Osteocyte (in vitro differentiated cells): ENCODE measurements around the gene CEMIP. TPM values are rescaled to one million over a fixed set of nuclear protein-coding genes. Genes with fewer than 3 reads are reported as not detected.

Source experiments
- DNase-seq: peaks from one replicate; pipeline ENCODE4 v3.0.0; 2021; ENCODE audit warnings: mixed read lengths; ENCODE audit not compliant: unreplicated experiment; ENCODE audit errors: extremely low spot score
- H3K27ac Mint-ChIP-seq: one replicate; pipeline ENCODE4 v1.8.0; 2021; ENCODE audit warnings: mild to moderate bottlenecking, mixed read lengths; ENCODE audit not compliant: unreplicated experiment
- H3K27me3 Mint-ChIP-seq: one replicate; pipeline ENCODE4 v1.8.0; 2021; ENCODE audit warnings: mixed read lengths; ENCODE audit not compliant: unreplicated experiment
- H3K36me3 Mint-ChIP-seq: one replicate; pipeline ENCODE4 v1.8.0; 2021; ENCODE audit warnings: mixed read lengths; ENCODE audit not compliant: unreplicated experiment
- H3K4me1 Mint-ChIP-seq: one replicate; pipeline ENCODE4 v1.8.0; 2021; ENCODE audit warnings: mixed read lengths; ENCODE audit not compliant: unreplicated experiment
- H3K4me3 Mint-ChIP-seq: one replicate; pipeline ENCODE4 v1.8.0; 2021; ENCODE audit warnings: mild to moderate bottlenecking, moderate library complexity, mixed read lengths; ENCODE audit not compliant: unreplicated experiment
- H3K9me3 Mint-ChIP-seq: one replicate; pipeline ENCODE4 v1.8.0; 2021; ENCODE audit warnings: mixed read lengths; ENCODE audit not compliant: unreplicated experiment
- CTCF ChIP-seq: fragments of 200-600 bp; sonication (generic); IDR thresholded peaks from 2 replicates; pipeline ENCODE4 v1.5.0; 2021; ENCODE audit warnings: antibody characterized with exemption, mild to moderate bottlenecking, moderate library complexity
- total RNA-seq: library from RNA; stranded (reverse); gene quantifications from 2 replicates; pipeline ENCODE4 v1.2.1, GENCODE V29; 2021

The CEMIP gene
- total RNA-seq, 1 donor from 2014 or later: 445 TPM

DNA sequence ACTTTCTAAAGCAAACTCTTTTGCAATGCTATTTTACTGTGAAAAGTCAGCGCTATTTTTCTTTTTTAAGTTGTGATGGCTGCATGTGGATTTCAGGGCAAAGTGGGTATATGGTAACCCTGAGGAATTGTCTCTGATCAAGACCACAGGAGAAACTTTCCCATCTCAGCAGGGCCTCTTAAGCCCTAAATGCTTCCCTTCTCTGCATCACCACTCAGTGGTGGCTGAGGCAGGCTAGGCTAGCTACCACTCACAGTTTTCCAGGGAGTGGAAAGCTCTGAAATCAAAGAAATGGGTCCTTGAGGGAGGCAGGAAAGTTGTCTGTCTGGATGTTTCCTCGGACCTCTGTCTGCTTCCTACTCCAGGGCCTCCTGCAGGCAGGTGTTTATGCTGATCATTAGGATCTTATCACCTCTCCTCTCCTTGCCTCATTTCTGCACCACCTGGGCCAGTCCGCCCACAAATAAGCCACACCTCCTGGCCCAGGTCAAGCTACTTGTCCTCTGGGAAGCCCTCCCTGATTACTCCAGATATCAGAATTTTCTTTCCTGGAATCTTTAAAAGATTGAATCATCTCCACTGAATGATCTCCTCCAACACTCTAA is 37.0 kb downstream of the CEMIP start:
- Mint-ChIP-seq H3K27ac (peak overlapping the region; percentile 27), H3K4me1 (peaks cover 17% of the 10 kb centered on the region), H3K36me3 (peaks cover 77% of the 10 kb centered on the region), H3K27me3 (no peaks in the 10 kb centered on the region), H3K4me3 (no peak overlapping the region), H3K9me3 (no peaks in the 10 kb centered on the region)
- DNase-seq: no peak
- no peak for TF ChIP-seq CTCF

DNA sequence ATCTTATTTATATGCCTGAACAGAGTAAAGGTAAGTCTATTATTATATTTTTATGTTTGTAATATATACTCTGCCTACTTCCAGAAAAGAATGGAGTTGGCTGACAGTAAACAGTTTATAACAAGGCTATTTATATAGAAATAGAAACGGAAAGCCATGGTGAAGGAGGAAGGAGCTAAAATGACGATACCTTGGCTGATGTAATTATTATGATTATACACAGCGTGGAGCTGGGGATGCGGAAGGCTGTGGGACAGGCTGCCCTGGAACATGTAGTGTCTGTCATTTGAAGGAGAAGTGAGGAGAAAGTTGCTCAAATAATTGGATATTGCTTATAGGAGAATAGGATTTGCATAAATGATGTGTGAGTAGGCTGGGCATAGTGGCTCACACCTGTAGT is 37.8 kb downstream of the CEMIP start:
- H3K27me3 Mint-ChIP-seq: no peaks in the 10 kb centered on the region
- no peak for DNase-seq
- no peaks in the 10 kb centered on the region for H3K9me3 Mint-ChIP-seq
- TF ChIP-seq CTCF: no peak
- no peak overlapping the region for H3K4me3 Mint-ChIP-seq
- no peak overlapping the region for H3K27ac Mint-ChIP-seq
- peaks cover 18% of the 10 kb centered on the region for H3K4me1 Mint-ChIP-seq
- peaks cover 83% of the 10 kb centered on the region for H3K36me3 Mint-ChIP-seq

DNA sequence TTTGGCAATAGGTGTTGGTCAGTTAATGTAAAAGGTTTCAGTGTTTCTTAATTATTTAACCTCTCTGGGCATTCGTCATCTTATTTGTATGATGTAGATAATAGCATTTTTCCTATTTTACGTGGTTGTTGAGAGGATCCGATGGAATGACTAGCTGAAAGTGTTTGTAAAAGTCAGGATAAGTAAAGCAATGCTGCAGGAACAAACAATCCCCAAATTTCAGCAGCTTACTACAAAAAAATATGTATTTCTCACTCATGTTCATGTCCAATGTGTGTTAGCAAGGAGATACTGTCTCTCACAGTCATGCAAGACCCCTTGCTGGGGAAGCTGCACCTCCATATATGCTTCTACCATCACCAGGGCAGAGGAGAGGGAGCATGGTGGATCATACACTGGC is 38.7 kb downstream of the CEMIP start:
- Mint-ChIP-seq H3K27ac (peak overlapping the region; percentile 27), H3K27me3 (no peaks in the 10 kb centered on the region), H3K36me3 (peaks cover 82% of the 10 kb centered on the region), H3K4me3 (no peak overlapping the region), H3K4me1 (peaks cover 19% of the 10 kb centered on the region), H3K9me3 (no peaks in the 10 kb centered on the region)
- no peak for TF ChIP-seq CTCF
- DNase-seq: no peak

DNA sequence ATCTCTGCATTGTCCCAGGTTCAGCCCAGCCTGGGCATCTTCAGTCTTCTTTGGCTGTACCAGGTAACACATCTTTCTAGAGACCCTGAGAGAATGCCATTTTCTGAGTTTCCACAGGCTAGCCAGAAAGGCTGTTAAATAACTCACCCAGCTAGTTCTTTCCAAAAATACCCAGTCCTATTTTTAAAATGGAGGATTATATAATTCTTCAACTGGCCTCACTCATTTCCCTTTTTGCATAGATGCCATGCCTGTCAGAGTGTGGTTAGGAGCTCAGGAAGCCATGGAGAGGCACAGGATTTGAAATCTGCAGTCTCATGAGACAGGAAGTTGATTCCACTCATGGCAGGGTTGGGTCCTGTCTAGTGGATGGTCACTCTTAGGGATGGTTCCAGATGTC is 39.8 kb downstream of the CEMIP start:
- DNase-seq: no peak
- H3K27me3 Mint-ChIP-seq: no peaks in the 10 kb centered on the region
- H3K36me3 Mint-ChIP-seq: peaks cover 93% of the 10 kb centered on the region
- H3K9me3 Mint-ChIP-seq: no peaks in the 10 kb centered on the region
- H3K4me1 Mint-ChIP-seq: peaks cover 21% of the 10 kb centered on the region
- peak overlapping the region; percentile 46 for H3K27ac Mint-ChIP-seq
- no peak for TF ChIP-seq CTCF
- H3K4me3 Mint-ChIP-seq: no peak overlapping the region

- no peak overlapping the region for H3K4me3 Mint-ChIP-seq
- peaks cover 95% of the 10 kb centered on the region for H3K36me3 Mint-ChIP-seq
- no peak for TF ChIP-seq CTCF
- no peaks in the 10 kb centered on the region for H3K27me3 Mint-ChIP-seq
- H3K27ac Mint-ChIP-seq: peak overlapping the region; percentile 46
- H3K9me3 Mint-ChIP-seq: no peaks in the 10 kb centered on the region
- no peak for DNase-seq
- peaks cover 31% of the 10 kb centered on the region for H3K4me1 Mint-ChIP-seq
Measured at GRCh38 chr15:80820092-80820491, 40.9 kb downstream of the CEMIP start.
